ENCODE data around the gene PCDHGA1. TPM values are rescaled to one million over a fixed set of nuclear protein-coding genes. Genes with fewer than 3 reads are reported as not detected.
A peak's percentile ranks its signal among the peaks of the same experiment; 100 is the strongest.

Gene PCDHGA1
- total RNA-seq, 1 experiment from 2014 or later, result 0.63 TPM

GRCh38 chr5:141516672-141517025 lies 186.3 kb downstream of the PCDHGA1 start:
- H4K20me1 ChIP-seq (ENCODE audit: control insufficient read depth, insufficient read depth, insufficient read length), result no peaks in the 10 kb centered on the region
- TF ChIP-seq, protein P1, sequence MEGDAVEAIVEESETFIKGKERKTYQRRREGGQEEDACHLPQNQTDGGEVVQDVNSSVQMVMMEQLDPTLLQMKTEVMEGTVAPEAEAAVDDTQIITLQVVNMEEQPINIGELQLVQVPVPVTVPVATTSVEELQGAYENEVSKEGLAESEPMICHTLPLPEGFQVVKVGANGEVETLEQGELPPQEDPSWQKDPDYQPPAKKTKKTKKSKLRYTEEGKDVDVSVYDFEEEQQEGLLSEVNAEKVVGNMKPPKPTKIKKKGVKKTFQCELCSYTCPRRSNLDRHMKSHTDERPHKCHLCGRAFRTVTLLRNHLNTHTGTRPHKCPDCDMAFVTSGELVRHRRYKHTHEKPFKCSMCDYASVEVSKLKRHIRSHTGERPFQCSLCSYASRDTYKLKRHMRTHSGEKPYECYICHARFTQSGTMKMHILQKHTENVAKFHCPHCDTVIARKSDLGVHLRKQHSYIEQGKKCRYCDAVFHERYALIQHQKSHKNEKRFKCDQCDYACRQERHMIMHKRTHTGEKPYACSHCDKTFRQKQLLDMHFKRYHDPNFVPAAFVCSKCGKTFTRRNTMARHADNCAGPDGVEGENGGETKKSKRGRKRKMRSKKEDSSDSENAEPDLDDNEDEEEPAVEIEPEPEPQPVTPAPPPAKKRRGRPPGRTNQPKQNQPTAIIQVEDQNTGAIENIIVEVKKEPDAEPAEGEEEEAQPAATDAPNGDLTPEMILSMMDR (conservative IDR thresholded peaks at IDR 0.05), result no peak
- H3K27ac Mint-ChIP-seq, result peak overlapping the region in 2 of 3 experiments; percentile 80 to 83; a peak in 3 of 7 replicates
- peaks cover 3% of the 10 kb centered on the region; the same call in 1 of the 2 replicates for H3K27me3 Mint-ChIP-seq (ENCODE audit: low read depth)
- no peaks in the 10 kb centered on the region; the same call in 1 of the 2 replicates for H3K4me1 ChIP-seq (ENCODE audit: insufficient read depth, low read length)
- H2BK12ac ChIP-seq (ENCODE audit: insufficient read length, low read depth, low read length), result no peak overlapping the region
- no peak overlapping the region for H2AK5ac ChIP-seq (ENCODE audit: insufficient read length, low read length)
- no peaks in the 10 kb centered on the region; a peak in 1 of 5 replicates for H3K9me3 Mint-ChIP-seq
- H3K9me3 ChIP-seq (ENCODE audit: control insufficient read depth, low read depth, low read length), result no peaks in the 10 kb centered on the region
- H3K79me1 ChIP-seq (ENCODE audit: insufficient read depth, low read depth, low read length, poor library complexity, severe bottlenecking), result no peaks in the 10 kb centered on the region
- no peak overlapping the region for H3K23ac ChIP-seq (ENCODE audit: insufficient read length, low read depth, low read length)
- no peak overlapping the region for H2AFZ ChIP-seq (ENCODE audit: low read length)
- H3K4me1 Mint-ChIP-seq, result peaks cover 30 to 38% of the 10 kb centered on the region in 2 experiments
- H3K9ac ChIP-seq (ENCODE audit: extremely low read depth, insufficient read length, low read length), result no peak overlapping the region
- DNase-seq, result no peak
- no peak overlapping the region for H2BK20ac ChIP-seq (ENCODE audit: low read depth, low read length, poor library complexity, severe bottlenecking)
- H3K36me3 Mint-ChIP-seq (ENCODE audit: insufficient read depth in 1 of 3, low read depth in 3 of 3), result peaks cover 26 to 65% (median 44%) of the 10 kb centered on the region in 3 experiments
- no peak overlapping the region for H3K14ac ChIP-seq (ENCODE audit: insufficient read depth, low read length)
- no peak overlapping the region for H3K4ac ChIP-seq (ENCODE audit: low read depth, low read length)
- no peak overlapping the region for H4K8ac ChIP-seq (replicated peaks; ENCODE audit: insufficient read length, low read depth, low read length)
- no peaks in the 10 kb centered on the region for H3K79me2 ChIP-seq (ENCODE audit: insufficient read depth, low read length)
- H2BK5ac ChIP-seq (ENCODE audit: insufficient read length, low read length), result no peak overlapping the region
- no peak overlapping the region for H3K4me2 ChIP-seq (ENCODE audit: insufficient read depth, insufficient read length, low read length)
- H3K23me2 ChIP-seq (ENCODE audit: insufficient read length, low read depth, low read length, poor library complexity, severe bottlenecking), result peaks cover 17% of the 10 kb centered on the region
- H3K18ac ChIP-seq (ENCODE audit: insufficient read length, low read depth, low read length), result no peak overlapping the region
- H2BK120ac ChIP-seq (ENCODE audit: low read depth, low read length, poor library complexity, severe bottlenecking), result no peak overlapping the region
- H3T11ph ChIP-seq (ENCODE audit: low read length), result no peak overlapping the region
- no peak overlapping the region for H3K4me3 Mint-ChIP-seq
- H4K5ac ChIP-seq (ENCODE audit: insufficient read length, low read depth, low read length), result no peak overlapping the region
- no peak overlapping the region for H4K91ac ChIP-seq (ENCODE audit: insufficient read length, low read depth, low read length)
- no peak overlapping the region for H2BK15ac ChIP-seq (ENCODE audit: low read depth, low read length)
- no CpG with 5 or more reads among the region's 8 CpGs for WGBS (ENCODE audit: extremely low coverage, insufficient read length, low lambda C conversion rate)
- H3K27ac ChIP-seq (ENCODE audit: insufficient read length, low read depth, low read length), result no peak overlapping the region
- H3K27me3 ChIP-seq (ENCODE audit: insufficient read depth, low read length), result no peaks in the 10 kb centered on the region
- no peak overlapping the region for H3K56ac ChIP-seq (ENCODE audit: insufficient read length, low read depth, low read length)
